Karpas-422 (cell line): Measurements from ENCODE around the gene SIAH1. TPM values are rescaled to one million over a fixed set of nuclear protein-coding genes. Genes with fewer than 3 reads are reported as not detected.
"Not testable (repeated sequence)": the region's sequence is repeated elsewhere in the genome, so short reads cannot be mapped to it uniquely, and the experiment has no call there.

ENCODE experiments used
- DNase-seq: peaks from one replicate; pipeline ENCODE4 v3.0.0-alpha.2; 2015
- H2AFZ ChIP-seq: fragments of 200-600 bp; sonication (generic); 2 replicates; pipeline ENCODE4 v1.6.1; 2014; ENCODE audit warnings: antibody characterized with exemption, low read length, mixed read lengths
- H3K27ac ChIP-seq: fragments of 200-600 bp; sonication (generic); 2 replicates; pipeline ENCODE4 v1.5.1; 2014; ENCODE audit warnings: mild to moderate bottlenecking, low read length, moderate library complexity
- H3K27me3 ChIP-seq: fragments of 200-600 bp; sonication (generic); 2 replicates; pipeline ENCODE4 v1.6.1; 2014; ENCODE audit warnings: low read length, mixed read lengths
- H3K36me3 ChIP-seq: fragments of 200-600 bp; sonication (generic); 2 replicates; pipeline ENCODE4 v1.6.1; 2014; ENCODE audit warnings: low read length, mixed read lengths; ENCODE audit not compliant: insufficient read depth
- H3K4me1 ChIP-seq: fragments of 200-600 bp; sonication (generic); 2 replicates; pipeline ENCODE4 v1.6.1; 2014; ENCODE audit warnings: mild to moderate bottlenecking, low read length, mixed read lengths
- H3K4me2 ChIP-seq: fragments of 200-600 bp; sonication (generic); 2 replicates; pipeline ENCODE4 v1.6.1; 2014; ENCODE audit warnings: low read length, low read depth, mild to moderate bottlenecking; ENCODE audit not compliant: poor library complexity, severe bottlenecking
- H3K4me3 ChIP-seq: fragments of 200-600 bp; sonication (generic); 2 replicates; pipeline ENCODE4 v1.5.1; 2014; ENCODE audit warnings: mild to moderate bottlenecking, antibody characterized with exemption, low read length, mixed read lengths
- H3K79me2 ChIP-seq: fragments of 200-600 bp; sonication (generic); 2 replicates; pipeline ENCODE4 v1.6.1; 2014; ENCODE audit warnings: mild to moderate bottlenecking, low read length, mixed read lengths
- H3K9ac ChIP-seq: fragments of 200-600 bp; sonication (generic); 2 replicates; pipeline ENCODE4 v1.6.0; 2014; ENCODE audit warnings: low read length
- H3K9me2 ChIP-seq: fragments of 200-600 bp; sonication (generic), shearing (Covaris generic); replicated peaks from 2 replicates; pipeline ENCODE4 v1.6.0; 2014; ENCODE audit warnings: mild to moderate bottlenecking, low read length, moderate library complexity; ENCODE audit not compliant: insufficient read depth
- H3K9me3 ChIP-seq: fragments of 300-700, 200-600 bp; sonication (generic); 2 replicates; pipeline ENCODE4 v1.6.1; 2014; ENCODE audit warnings: low read length, mixed read lengths
- H4K20me1 ChIP-seq: fragments of 200-600 bp; sonication (generic); 2 replicates; pipeline ENCODE4 v1.6.1; 2014; ENCODE audit warnings: mild to moderate bottlenecking, antibody characterized with exemption, low read length, low read depth; ENCODE audit not compliant: insufficient read depth
- small RNA-seq: library from RNA; depleted of rRNA; stranded (forward); fragments of <200 nt; gene quantifications from one replicate; pipeline ENCODE3, GENCODE V24; 2014
- total RNA-seq: library from RNA; depleted of rRNA; stranded (reverse); fragments of >200 nt; shearing (Covaris generic); gene quantifications from 2 replicates; pipeline ENCODE4 v1.2.3, GENCODE V29; 2014; ENCODE audit warnings: low replicate concordance; rRNA removed

The SIAH1 gene
- total RNA-seq, 1 experiment from 2014 or later, result 12.2 TPM

- peaks cover 19% of the 10 kb centered on the region for H3K9me3 ChIP-seq
- not testable (repeated sequence) for H3K4me2 ChIP-seq, H3K9ac ChIP-seq, H3K27me3 ChIP-seq, H4K20me1 ChIP-seq, H3K27ac ChIP-seq, H3K4me3 ChIP-seq, H3K9me2 ChIP-seq, H2AFZ ChIP-seq
- H3K4me1 ChIP-seq, result peaks cover 15% of the 10 kb centered on the region
- H3K79me2 ChIP-seq, result peaks cover 44% of the 10 kb centered on the region
- H3K36me3 ChIP-seq, result peaks cover 29% of the 10 kb centered on the region
- DNase-seq, result peak; percentile 26
Observed at GRCh38 chr16:48313905-48314304, 71.3 kb downstream of the SIAH1 start.

GRCh38 chr16:48310908-48311641, 74.1 kb downstream of the SIAH1 start:
- H3K9ac ChIP-seq, result no peak overlapping the region
- peaks cover 19% of the 10 kb centered on the region for H3K9me3 ChIP-seq
- H4K20me1 ChIP-seq, result no peaks in the 10 kb centered on the region
- H3K9me2 ChIP-seq, result no peaks in the 10 kb centered on the region
- H3K27ac ChIP-seq, result no peak overlapping the region
- peaks cover 54% of the 10 kb centered on the region for H3K36me3 ChIP-seq
- no peak overlapping the region for H2AFZ ChIP-seq
- H3K27me3 ChIP-seq, result no peaks in the 10 kb centered on the region
- peaks cover 31% of the 10 kb centered on the region for H3K79me2 ChIP-seq
- H3K4me2 ChIP-seq, result no peak overlapping the region
- H3K4me3 ChIP-seq, result no peak overlapping the region
- DNase-seq, result peak; percentile 51
- H3K4me1 ChIP-seq, result no peaks in the 10 kb centered on the region

Small RNA genes lying within 50 kb of the gene (small RNA-seq; reads per million reads assigned to genes)
- not detected for gene RF00017

Other genes with a start within 250 kb of the SIAH1 start
- 0.04 and 0.86 TPM in 2 replicates for gene ABCC12, start 229.4 kb downstream of the SIAH1 start, total RNA-seq
- gene LONP2, start 141.1 kb downstream of the SIAH1 start, total RNA-seq, result 74.8 and 82.2 TPM in 2 replicates
- gene ABCC11, start 137.9 kb downstream of the SIAH1 start, total RNA-seq, result 0.07 and 0.15 TPM in 2 replicates
- 11.1 and 33.5 TPM in 2 replicates for gene N4BP1, start 224.8 kb upstream of the SIAH1 start, total RNA-seq